Stimulated activated CD4-positive, alpha-beta T cell treated with anti-CD3 and anti-CD28 coated beads, TNF-alpha, amount 100 ng/mL, for 24 hours (primary cell): Measurements from ENCODE around the gene SWSAP1.

Experiments
- DNase-seq, 3 experiments: peaks; one replicate each; pipeline ENCODE4 v3.0.0-alpha.2; 2020; ENCODE audit warnings: low read depth in 3 of 3

Gene SWSAP1

GRCh38 chr19:11408591-11408990 is 34.1 kb downstream of the SWSAP1 start:
- DNase-seq: no peak

DNA sequence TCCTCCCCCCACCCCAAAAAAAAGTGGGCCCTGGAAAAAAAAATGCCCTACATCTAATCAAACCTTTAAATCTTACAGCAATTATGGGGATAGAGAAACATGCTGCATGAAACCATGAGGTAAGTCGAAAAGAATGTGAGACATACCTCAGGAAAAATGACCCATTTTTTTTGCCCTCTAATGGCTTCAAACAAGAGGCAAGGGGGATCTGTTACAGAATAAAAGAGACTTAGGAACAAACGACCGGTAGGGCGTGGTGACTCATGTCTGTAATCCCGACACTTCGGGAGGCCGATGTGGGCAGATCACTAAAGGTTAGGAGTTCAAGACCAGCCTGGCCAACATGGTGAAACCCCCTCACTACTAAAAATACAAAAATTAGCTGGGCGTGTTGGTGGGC is 36.2 kb downstream of the SWSAP1 start:
- DNase-seq: no peak

GRCh38 chr19:11414544-11414943 is 40.1 kb downstream of the SWSAP1 start:
- DNase-seq: no peak

GRCh38 chr19:11416346-11417052 is 42.0 kb downstream of the SWSAP1 start:
- DNase-seq: no peak

DNA sequence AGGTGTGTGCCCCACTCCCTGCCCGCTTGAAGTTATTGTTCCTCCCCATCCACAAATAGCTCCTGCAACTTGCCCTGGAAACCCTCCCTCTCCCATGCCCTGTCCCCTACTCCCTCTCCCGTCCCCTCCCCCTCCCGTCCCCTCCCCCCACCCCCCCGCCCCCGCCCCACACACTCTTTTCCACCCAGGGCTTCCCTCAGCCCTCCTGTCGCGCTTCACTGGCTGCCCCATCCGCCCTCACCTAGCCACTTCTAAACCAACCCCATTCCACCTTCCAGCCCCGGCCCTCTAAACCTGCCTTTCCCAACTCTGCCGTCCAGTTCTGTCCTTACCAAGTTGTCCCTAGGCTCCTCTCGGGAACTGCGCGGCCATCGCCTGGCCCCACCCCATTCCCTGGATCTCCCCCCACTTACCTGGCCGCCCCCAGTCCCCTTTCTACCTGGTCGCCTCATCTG is 43.7 kb downstream of the SWSAP1 start:
- no peak for DNase-seq

DNA sequence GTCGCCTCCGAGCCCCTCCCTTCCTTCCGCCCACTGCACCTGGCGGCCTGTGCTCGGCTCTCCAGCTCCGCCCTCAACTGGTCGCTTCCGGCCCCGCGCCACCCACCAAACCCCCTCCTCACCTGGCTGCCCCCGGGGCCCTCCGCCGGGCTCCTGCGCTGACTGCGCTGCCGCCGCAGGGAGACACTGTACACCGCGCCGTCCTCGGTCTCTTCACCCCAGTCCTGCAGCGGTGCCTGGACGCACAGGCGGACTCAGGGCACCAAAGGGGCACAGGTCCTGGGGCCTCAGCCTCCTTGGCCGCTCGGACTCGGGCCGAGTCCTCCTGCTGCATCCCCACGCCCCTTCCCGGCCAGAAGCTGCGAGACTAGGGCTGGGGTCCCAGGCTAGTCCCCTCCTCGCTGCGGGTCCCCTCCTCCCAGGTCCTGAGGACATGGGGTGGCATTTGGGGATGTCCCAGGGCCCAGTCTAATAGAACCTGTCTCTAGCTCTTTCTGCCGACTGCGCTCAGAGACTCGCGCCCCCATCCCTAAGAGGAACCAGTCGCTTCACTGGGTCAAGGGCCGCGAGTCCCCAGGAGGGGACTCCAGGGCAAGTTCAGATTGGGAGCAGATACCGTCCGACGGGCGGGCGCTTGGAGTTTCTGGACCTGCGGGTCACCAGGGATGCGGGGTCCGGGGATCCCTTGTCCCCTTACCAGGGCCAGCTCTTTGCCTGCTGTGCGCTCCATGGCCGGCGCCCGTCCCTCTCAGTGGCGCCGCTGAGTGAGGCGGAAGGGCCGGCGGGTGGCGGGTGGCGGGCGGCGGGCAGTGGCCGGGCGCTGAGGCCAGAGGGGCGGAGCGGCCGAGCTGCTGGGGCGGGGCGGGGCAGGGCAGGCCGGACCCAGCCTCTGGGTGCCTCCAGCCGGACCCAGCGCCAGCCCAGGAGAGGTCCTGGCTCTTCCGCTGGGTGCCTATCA is 44.4 kb downstream of the SWSAP1 start, which contains the start of gene RGL3:
Gene RGL3, minus strand, starts transcription at position 766 of the 958 bp plus-strand sequence. Its CDS starts 36 bp downstream, at position 730.
- no peak for DNase-seq

- no peak for DNase-seq
Observed at GRCh38 chr19:11420429-11421370, 46.2 kb downstream of the SWSAP1 start.

DNA sequence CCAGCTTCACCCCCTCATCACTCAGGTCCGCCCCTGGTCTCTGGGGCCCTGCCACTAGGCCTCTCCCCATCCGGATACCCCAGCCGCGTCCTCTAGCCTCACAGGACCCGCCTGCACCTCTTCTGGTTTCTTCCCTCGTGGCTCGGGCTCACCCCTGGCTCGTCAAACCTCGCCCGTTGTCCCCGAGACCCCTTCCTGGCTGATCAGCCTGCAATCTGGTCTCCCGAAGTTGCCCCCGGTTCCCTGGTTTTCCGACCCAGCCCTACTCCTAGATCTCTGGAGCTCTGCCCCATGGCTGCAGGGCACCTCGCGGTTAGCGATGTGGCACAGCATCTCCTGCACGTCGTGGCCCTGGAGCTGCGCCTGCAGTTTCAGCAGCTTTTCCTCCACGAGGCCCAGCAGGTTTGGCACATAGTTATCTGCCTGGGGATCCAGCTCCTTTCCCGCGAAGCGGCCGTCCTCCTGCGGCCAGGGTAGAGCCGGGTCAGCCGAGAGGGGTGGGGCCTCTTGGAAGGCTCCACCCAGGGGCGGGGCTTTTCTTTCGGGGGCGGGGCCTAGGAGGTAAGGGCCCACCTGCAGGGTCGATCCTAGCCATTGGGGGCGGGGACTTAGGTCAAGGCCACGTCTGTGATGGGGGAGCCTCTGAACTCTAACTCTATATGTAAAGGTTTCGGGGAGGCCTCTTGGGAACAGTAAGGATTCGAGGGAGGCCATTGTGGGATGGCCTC is 47.1 kb downstream of the SWSAP1 start:
- DNase-seq: peak in 1 of 3 experiments; percentile 37

DNA sequence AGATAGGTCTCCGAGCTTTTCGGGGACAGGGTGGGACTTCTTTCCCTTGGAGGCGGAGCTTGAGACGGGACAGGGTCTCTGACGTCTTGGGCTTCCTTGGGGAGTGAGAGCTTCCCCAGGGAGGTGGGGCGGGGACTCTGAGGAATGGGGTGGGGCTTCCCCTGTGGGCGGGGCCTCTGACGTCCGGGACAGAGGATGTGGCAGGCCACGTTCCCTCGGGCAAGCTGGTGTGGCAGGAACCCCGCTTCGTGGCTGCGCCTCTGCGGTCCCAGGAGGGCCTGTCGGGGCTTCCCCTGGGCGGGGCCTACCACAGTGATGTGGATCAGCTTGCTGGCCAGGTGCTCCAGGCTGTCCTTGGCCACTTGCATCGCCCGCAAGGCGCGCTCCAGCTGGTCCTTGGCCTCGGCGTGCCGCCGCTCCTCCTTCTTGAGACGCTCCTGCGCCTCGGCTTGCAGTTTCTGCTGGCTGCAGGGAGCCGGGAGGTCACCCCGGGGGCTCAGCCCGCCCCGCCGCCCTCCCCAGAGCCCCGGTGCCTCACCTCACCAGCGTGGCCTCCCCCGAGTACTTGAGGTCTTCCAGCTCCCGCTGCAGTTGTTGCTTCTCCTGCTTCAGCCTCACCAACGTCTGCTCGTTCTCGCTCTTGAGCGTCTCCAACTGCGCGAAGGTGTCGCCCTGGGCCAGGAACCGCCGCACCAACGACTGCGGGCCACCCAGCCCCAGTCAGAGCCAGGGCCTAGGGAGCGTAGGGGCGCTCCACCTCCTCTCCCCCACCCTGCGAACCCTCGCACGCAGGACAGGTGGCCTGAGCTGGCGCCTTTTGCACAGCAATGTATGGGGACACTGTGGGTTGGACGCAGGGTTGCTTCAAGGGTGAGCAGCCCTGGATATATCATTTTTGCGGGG is 47.9 kb downstream of the SWSAP1 start:
- DNase-seq: peak; percentile 32 to 80 (median 35)

DNA sequence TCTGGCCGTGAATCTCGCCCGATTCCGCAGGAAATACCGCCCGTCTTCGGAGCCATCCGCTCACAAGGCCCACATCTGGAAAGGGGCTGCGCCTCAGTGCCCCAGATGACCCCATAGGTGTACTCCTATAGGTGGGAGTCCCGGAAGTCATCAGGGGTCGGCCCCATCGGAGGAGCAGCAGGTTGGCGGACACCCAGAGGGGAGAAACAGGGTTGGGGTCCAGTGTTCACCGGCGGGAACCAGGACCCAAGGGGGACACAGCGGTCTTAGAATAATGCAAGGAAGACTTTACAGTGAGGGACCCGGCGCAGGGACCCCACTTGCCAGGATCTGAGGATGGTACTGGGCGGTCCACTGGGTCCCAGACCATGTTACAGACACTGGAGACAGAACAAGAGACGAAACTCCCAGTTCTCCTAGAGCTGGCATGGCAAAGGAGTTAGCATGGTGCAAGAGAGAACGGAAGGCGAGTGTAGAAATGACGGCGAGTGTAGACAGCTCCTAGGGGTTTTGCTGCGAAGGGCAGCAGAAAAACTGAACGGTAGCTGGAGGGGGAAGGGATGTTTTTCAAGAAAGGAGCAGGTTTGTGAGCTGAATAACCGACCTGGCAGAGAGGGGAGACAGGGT is 48.8 kb downstream of the SWSAP1 start:
- DNase-seq: no peak

DNA sequence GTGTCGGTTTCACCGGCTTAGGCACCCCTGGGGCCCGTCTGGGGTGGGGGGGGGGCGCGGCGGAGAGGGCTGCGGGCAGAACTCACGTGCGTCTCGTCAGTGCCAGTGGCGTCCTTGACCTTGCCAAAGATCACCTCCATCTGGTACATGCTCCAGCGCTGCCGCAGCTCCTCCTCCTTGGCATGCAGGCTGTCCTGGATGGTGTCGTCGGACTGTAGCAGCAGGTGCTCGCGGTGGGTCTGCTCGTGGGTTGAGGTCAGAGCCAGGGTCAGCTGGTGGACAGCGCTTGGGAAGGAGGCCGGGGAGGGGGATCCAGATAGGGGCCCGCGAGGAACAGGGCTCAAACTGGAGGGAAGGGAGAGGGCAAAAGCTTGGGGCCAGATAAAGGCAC is 49.3 kb downstream of the SWSAP1 start:
- no peak for DNase-seq
